Endothelial cell of umbilical vein (primary cell): ENCODE measurements around the gene DAB2. TPM values are rescaled to one million over a fixed set of nuclear protein-coding genes. Genes with fewer than 3 reads are reported as not detected.

Experiments
- BruUV-seq: library from RNA; stranded (reverse); fragments of 400-500 nt; replicated peaks from 2 replicates; lab custom pipeline; 2021; lab: Mats Ljungman, UMichigan
- CTCF ChIA-PET: fragments of 300-600, 350-600 bp; sonication (Branson Sonifier 250); formaldehyde crosslinking; loops from one replicate; lab custom pipeline; 2021; ENCODE audit warnings: antibody characterized with exemption, inconsistent platforms; lab: Charles Lee
- POLR2A ChIA-PET: fragments of 300-600, 350-600 bp; sonication (Branson Sonifier 250); formaldehyde crosslinking; loops from one replicate; lab custom pipeline; 2021; ENCODE audit warnings: antibody characterized with exemption, inconsistent platforms; lab: Charles Lee
- DNase-seq: peaks from one replicate; pipeline ENCODE4 v3.0.0-alpha.2; 2011; ENCODE audit warnings: low read depth, low spot score
- FAIRE-seq: peaks from 2 replicates; lab custom pipeline; 2011; peaks lifted over from hg19 to GRCh38; lab: Jason Lieb, UNC
- H2AFZ ChIP-seq: 2 replicates; pipeline ENCODE4 v1.6.0; 2012; ENCODE audit warnings: low read depth, low read length, control low read depth, inconsistent platforms
- H3K27ac ChIP-seq: 2 replicates; pipeline ENCODE4 v1.5.1; 2011; ENCODE audit warnings: low read depth, mild to moderate bottlenecking, control low read depth, low read length, moderate library complexity; ENCODE audit not compliant: insufficient read depth
- H3K27me3 ChIP-seq, 2 experiments: 2 replicates each; pipeline versions ENCODE4 v1.6.0 to v1.6.1; 2011; ENCODE audit warnings: low read length in 2 of 2, mixed read lengths in 1 of 2; ENCODE audit not compliant: control insufficient read depth in 2 of 2, insufficient read depth in 2 of 2
- H3K36me3 ChIP-seq, 2 experiments: 2 replicates in 1 of 2; 3 replicates in 1 of 2; pipeline ENCODE4 v1.5.1; 2011; ENCODE audit warnings: low read length in 2 of 2, mild to moderate bottlenecking in 1 of 2, moderate library complexity in 1 of 2; ENCODE audit not compliant: control insufficient read depth in 2 of 2, insufficient read depth in 2 of 2; ENCODE audit errors: extremely low read depth in 1 of 2
- H3K4me1 ChIP-seq: 3 replicates; pipeline ENCODE4 v1.5.1; 2011; ENCODE audit warnings: mild to moderate bottlenecking, low read length; ENCODE audit not compliant: control insufficient read depth, insufficient read depth; ENCODE audit errors: extremely low read depth
- H3K4me2 ChIP-seq: 2 replicates; pipeline ENCODE4 v1.6.1; 2011; ENCODE audit warnings: low read length, control low read depth, mixed read lengths; ENCODE audit not compliant: insufficient read depth
- H3K4me3 ChIP-seq, 3 experiments: fragments of 200-600 bp in 1 of 3; sonication (generic), shearing (Covaris generic) in 1 of 3; replicated peaks in 1 of 3; 2 replicates each; pipeline ENCODE4 v1.5.1; 2011 to 2016; ENCODE audit warnings: control low read depth in 3 of 3, low read length in 3 of 3, mild to moderate bottlenecking in 2 of 3, inconsistent platforms in 1 of 3, low read depth in 1 of 3, moderate library complexity in 1 of 3; ENCODE audit not compliant: insufficient read depth in 1 of 3
- H3K79me2 ChIP-seq: 2 replicates; pipeline ENCODE4 v1.6.0; 2012; ENCODE audit warnings: low read length, inconsistent platforms; ENCODE audit not compliant: control insufficient read depth, insufficient read depth
- H3K9ac ChIP-seq: replicated peaks from 2 replicates; pipeline ENCODE3; 2011; ENCODE audit warnings: low read length, control low read depth; ENCODE audit not compliant: insufficient read depth; ENCODE audit errors: extremely low read depth
- H3K9me1 ChIP-seq: replicated peaks from 3 replicates; pipeline ENCODE4 v1.6.0; 2011; ENCODE audit warnings: mild to moderate bottlenecking, low read length; ENCODE audit not compliant: control insufficient read depth, insufficient read depth; ENCODE audit errors: extremely low read depth
- H3K9me3 ChIP-seq: replicated peaks from 2 replicates; pipeline ENCODE4 v1.5.1; 2012; ENCODE audit warnings: low read length, inconsistent platforms; ENCODE audit not compliant: control insufficient read depth, insufficient read depth
- H4K20me1 ChIP-seq: replicated peaks from 2 replicates; pipeline ENCODE3; 2011; ENCODE audit warnings: mild to moderate bottlenecking, low read length; ENCODE audit not compliant: control insufficient read depth, insufficient read depth; ENCODE audit errors: extremely low read depth
- CTCF ChIP-seq, 2 donors: IDR thresholded peaks; 1 replicate in 1 of 2; 2 replicates in 1 of 2; pipeline ENCODE4 v1.5.1; 2011; ENCODE audit warnings: low read length in 2 of 2, mild to moderate bottlenecking in 2 of 2, moderate library complexity in 2 of 2, control low read depth in 1 of 2, inconsistent platforms in 1 of 2, low read depth in 1 of 2; ENCODE audit not compliant: insufficient read depth in 1 of 2; ENCODE audit errors: extremely low read depth in 1 of 2
- EZH2 ChIP-seq: IDR thresholded peaks from 2 replicates; pipeline ENCODE4 v1.6.1; 2012; ENCODE audit warnings: borderline replicate concordance, low read depth, mild to moderate bottlenecking, moderate library complexity, low read length, inconsistent platforms; ENCODE audit not compliant: severe bottlenecking
- FOS ChIP-seq: IDR thresholded peaks from 2 replicates; pipeline ENCODE4 v1.6.1; 2011; ENCODE audit warnings: mild to moderate bottlenecking, low read length, moderate library complexity, borderline replicate concordance; ENCODE audit not compliant: insufficient read depth
- GATA2 ChIP-seq: IDR thresholded peaks from 2 replicates; pipeline ENCODE4 v1.7.0; 2011; ENCODE audit warnings: low read depth, mild to moderate bottlenecking, moderate library complexity, mixed read lengths, low read length; ENCODE audit not compliant: insufficient read length, insufficient read depth
- JUN ChIP-seq: IDR thresholded peaks from 2 replicates; pipeline ENCODE4 v1.6.1; 2011; ENCODE audit warnings: borderline replicate concordance, low read depth; ENCODE audit not compliant: insufficient read length, insufficient read depth
- MAX ChIP-seq: IDR thresholded peaks from 2 replicates; pipeline ENCODE4 v1.6.1; 2011; ENCODE audit not compliant: insufficient read depth, insufficient read length
- MYC ChIP-seq: IDR thresholded peaks from one replicate; pipeline ENCODE4 v1.6.1; 2011; ENCODE audit warnings: mild to moderate bottlenecking, low read depth, low read length
- POLR2A ChIP-seq: IDR thresholded peaks from 2 replicates; pipeline ENCODE4 v1.6.1; 2012; ENCODE audit warnings: low read depth, mild to moderate bottlenecking, control low read depth, low read length
- POLR2AphosphoS5 ChIP-seq: IDR thresholded peaks from 2 replicates; pipeline ENCODE4 v1.6.1; 2012; ENCODE audit warnings: low read depth, mild to moderate bottlenecking, control low read depth, low read length, moderate library complexity; ENCODE audit not compliant: insufficient read depth
- dilution Hi-C: fragments of 300-500 bp; cut with MboI; formaldehyde crosslinking; loops from one replicate; pipeline ENCODE4 v1.15.0; 2019; ENCODE audit warnings: low sequenced_read_pairs; ENCODE audit not compliant: extremely low pct_ligation_motif_present
- intact Hi-C: fragments of 100-400 bp; cut with micrococcal nuclease; formaldehyde crosslinking; loops from one replicate; pipeline ENCODE4 v1.10.0; 2022
- polyA plus RNA-seq, 4 experiments: library from polyadenylated mRNA; depleted of rRNA in 3 of 4; stranded (reverse) in 3 of 4; unstranded in 1 of 4; fragments of >200 nt; gene quantifications; 2 replicates each; pipeline versions ENCODE4 v1.2.1 to v1.2.3, GENCODE V29; 2011 to 2012; ENCODE audit warnings: missing spikeins in 1 of 4
- total RNA-seq: library from RNA; stranded (reverse); gene quantifications from 2 replicates; pipeline ENCODE4 v1.2.3, GENCODE V29; 2021

The DAB2 gene
- total and polyA plus RNA-seq, 2 donors (not counting 3 experiments of a cell fraction or from before 2014, with no cell fraction given), result 168 to 283 TPM

GRCh38 chr5:39349484-39349883 is 75.3 kb downstream of the DAB2 start:
- ChIA-PET CTCF (no interaction called here), POLR2A (no interaction called here)
- no peak overlapping the region for H2AFZ ChIP-seq
- no peaks in the 10 kb centered on the region for H4K20me1 ChIP-seq
- no peaks in the 10 kb centered on the region for H3K36me3 ChIP-seq
- H3K4me3 ChIP-seq, result no peak overlapping the region
- DNase-seq (no peak), FAIRE-seq (no peak)
- dilution Hi-C loops (no loop called here), intact Hi-C loops (no loop called here)
- BruUV-seq, result no TSS peak
- no peaks in the 10 kb centered on the region for H3K79me2 ChIP-seq
- no peak for TF ChIP-seq JUN
- no peak for TF ChIP-seq FOS
- TF ChIP-seq POLR2AphosphoS5, result no peak
- TF ChIP-seq MYC, result no peak
- no peak for TF ChIP-seq POLR2A
- TF ChIP-seq CTCF (IDR thresholded peaks at IDR 0.05; ENCODE audit: extremely low read depth in 1 of 2, insufficient read depth in 1 of 2, low read depth in 1 of 2, low read length in 2 of 2), result no peak
- peaks cover 17% of the 10 kb centered on the region for H3K4me1 ChIP-seq
- no peak overlapping the region for H3K9ac ChIP-seq
- no peak overlapping the region for H3K27ac ChIP-seq
- no peak overlapping the region for H3K4me2 ChIP-seq
- no peaks in the 10 kb centered on the region for H3K9me3 ChIP-seq
- H3K9me1 ChIP-seq, result no peaks in the 10 kb centered on the region
- no peaks in the 10 kb centered on the region for H3K27me3 ChIP-seq

GRCh38 chr5:39342460-39342859 is 82.3 kb downstream of the DAB2 start:
- H3K4me1 ChIP-seq, result no peaks in the 10 kb centered on the region
- no peaks in the 10 kb centered on the region for H3K79me2 ChIP-seq
- no peak for FAIRE-seq
- intact Hi-C loops, result no loop called here
- ChIA-PET CTCF (no interaction called here), POLR2A (no interaction called here)
- no peak overlapping the region for H3K9ac ChIP-seq
- H3K36me3 ChIP-seq, result no peaks in the 10 kb centered on the region
- no peak for TF ChIP-seq EZH2
- no peak for TF ChIP-seq JUN
- no peak for TF ChIP-seq MYC
- TF ChIP-seq POLR2A, result no peak
- no peak for TF ChIP-seq MAX
- no peak for TF ChIP-seq CTCF (IDR thresholded peaks at IDR 0.05; ENCODE audit: extremely low read depth in 1 of 2, insufficient read depth in 1 of 2, low read depth in 1 of 2, low read length in 2 of 2)
- TF ChIP-seq POLR2AphosphoS5, result no peak
- TF ChIP-seq GATA2, result no peak
- no peak for TF ChIP-seq FOS
- H3K9me1 ChIP-seq, result no peaks in the 10 kb centered on the region
- no peak overlapping the region for H2AFZ ChIP-seq
- no peak overlapping the region for H3K4me3 ChIP-seq
- H3K4me2 ChIP-seq, result no peak overlapping the region
- no peak overlapping the region for H3K27ac ChIP-seq
- no peaks in the 10 kb centered on the region for H4K20me1 ChIP-seq
- DNase-seq, result no peak
- dilution Hi-C loops, result no loop called here
- BruUV-seq, result no TSS peak
- no peaks in the 10 kb centered on the region for H3K27me3 ChIP-seq
- no peaks in the 10 kb centered on the region for H3K9me3 ChIP-seq
